ENCODE measurements around the gene LMO3.

DNA sequence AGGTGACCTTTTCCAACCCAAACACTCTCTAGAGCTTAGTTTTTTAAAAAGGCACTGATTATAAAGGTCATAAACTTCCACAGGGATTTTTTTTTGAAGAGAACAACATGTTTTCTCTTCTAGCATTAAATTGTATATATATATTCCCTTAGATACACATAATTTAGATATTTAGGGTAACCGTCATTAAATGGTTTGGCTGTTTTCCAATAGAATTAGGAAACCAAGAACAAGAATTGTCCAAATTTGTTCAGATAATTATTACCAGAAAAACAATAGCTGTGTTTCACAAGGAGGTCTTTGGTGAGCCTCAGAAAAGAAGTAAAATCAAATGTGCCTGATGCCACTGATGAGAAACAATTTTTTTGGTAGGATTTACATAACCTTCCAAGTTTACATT, 26.9 kb downstream of the LMO3 start:
- no peak for TF ChIP-seq POLR2A (IDR thresholded peaks at IDR 0.05)
- TF ChIP-seq, protein P1, sequence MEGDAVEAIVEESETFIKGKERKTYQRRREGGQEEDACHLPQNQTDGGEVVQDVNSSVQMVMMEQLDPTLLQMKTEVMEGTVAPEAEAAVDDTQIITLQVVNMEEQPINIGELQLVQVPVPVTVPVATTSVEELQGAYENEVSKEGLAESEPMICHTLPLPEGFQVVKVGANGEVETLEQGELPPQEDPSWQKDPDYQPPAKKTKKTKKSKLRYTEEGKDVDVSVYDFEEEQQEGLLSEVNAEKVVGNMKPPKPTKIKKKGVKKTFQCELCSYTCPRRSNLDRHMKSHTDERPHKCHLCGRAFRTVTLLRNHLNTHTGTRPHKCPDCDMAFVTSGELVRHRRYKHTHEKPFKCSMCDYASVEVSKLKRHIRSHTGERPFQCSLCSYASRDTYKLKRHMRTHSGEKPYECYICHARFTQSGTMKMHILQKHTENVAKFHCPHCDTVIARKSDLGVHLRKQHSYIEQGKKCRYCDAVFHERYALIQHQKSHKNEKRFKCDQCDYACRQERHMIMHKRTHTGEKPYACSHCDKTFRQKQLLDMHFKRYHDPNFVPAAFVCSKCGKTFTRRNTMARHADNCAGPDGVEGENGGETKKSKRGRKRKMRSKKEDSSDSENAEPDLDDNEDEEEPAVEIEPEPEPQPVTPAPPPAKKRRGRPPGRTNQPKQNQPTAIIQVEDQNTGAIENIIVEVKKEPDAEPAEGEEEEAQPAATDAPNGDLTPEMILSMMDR (IDR thresholded peaks at IDR 0.05) = no peak
